HepG2 (cell line): ENCODE measurements around the gene SCIN. TPM values are rescaled to one million over a fixed set of nuclear protein-coding genes. Genes with fewer than 3 reads are reported as not detected.

ENCODE experiments used
- ATAC-seq: fragments of 200-7000 bp; cut with Tn5 transposase; 3 replicates; pipeline ENCODE4 v1.9.1; 2020; ENCODE audit warnings: mild to moderate bottlenecking, moderate library complexity
- BruUV-seq: library from RNA; stranded (reverse); fragments of 400-500 nt; replicated peaks from 2 replicates; lab custom pipeline; 2021; lab: Mats Ljungman, UMichigan
- CTCF ChIA-PET: fragments of 300-600 bp; formaldehyde crosslinking; extraction: SDS; loops from one replicate; lab custom pipeline; 2021; ENCODE audit warnings: low total read pairs, inconsistent platforms, low intra/inter-chr PET ratio; lab: Yijun Ruan, JAX
- POLR2A ChIA-PET: fragments of 350-600 bp; sonication (Branson Sonifier 250); formaldehyde crosslinking; loops from one replicate; lab custom pipeline; 2020; ENCODE audit warnings: antibody characterized with exemption, inconsistent platforms; lab: Yijun Ruan, JAX
- DNase-seq: peaks from one replicate; pipeline ENCODE4 v3.0.0-alpha.2; 2015; ENCODE audit warnings: low spot score
- FAIRE-seq: peaks from 3 replicates; lab custom pipeline; 2011; peaks lifted over from hg19 to GRCh38; lab: Jason Lieb, UNC
- H2AFZ ChIP-seq: one replicate; pipeline ENCODE4 v1.6.1; 2011; ENCODE audit warnings: low read length, inconsistent platforms
- H3K27ac ChIP-seq: fragments of 300-600 bp; 3 replicates; pipeline ENCODE4 v1.8.0; 2011; ENCODE audit warnings: mixed run types, mild to moderate bottlenecking, mixed read lengths, low read length, inconsistent platforms; ENCODE audit not compliant: insufficient read depth; ENCODE audit errors: extremely low read length
- H3K27me3 ChIP-seq, 2 experiments: fragments of 200-600 bp in 1 of 2; 2 replicates in 1 of 2; 3 replicates in 1 of 2; pipeline versions ENCODE4 v1.6.0 to v1.8.0; 2011; ENCODE audit warnings: low read length in 2 of 2, mild to moderate bottlenecking in 2 of 2, moderate library complexity in 2 of 2, inconsistent platforms in 1 of 2; ENCODE audit not compliant: insufficient read depth in 2 of 2, control insufficient read depth in 1 of 2
- H3K36me3 ChIP-seq, 2 experiments: fragments of 200-600 bp in 1 of 2; replicated peaks in 1 of 2; 2 replicates in 1 of 2; 3 replicates in 1 of 2; pipeline versions ENCODE4 v1.5.1 to v1.8.0; 2011; ENCODE audit warnings: low read length in 2 of 2, inconsistent platforms in 1 of 2; ENCODE audit not compliant: insufficient read depth in 2 of 2, control insufficient read depth in 1 of 2
- H3K4me1 ChIP-seq: 2 replicates; pipeline ENCODE4 v1.5.1; 2012; ENCODE audit warnings: low read length, inconsistent platforms; ENCODE audit not compliant: insufficient read depth
- H3K4me2 ChIP-seq: 2 replicates; pipeline ENCODE4 v1.6.0; 2011; ENCODE audit warnings: low read depth, low read length, inconsistent platforms
- H3K4me3 ChIP-seq, 3 experiments: fragments of 200-600 bp in 1 of 3; sonication (generic), shearing (Covaris generic) in 1 of 3; replicated peaks in 1 of 3; 2 replicates each; pipeline ENCODE4 v1.5.1; 2011 to 2016; ENCODE audit warnings: low read length in 3 of 3, inconsistent platforms in 2 of 3, low read depth in 2 of 3, mild to moderate bottlenecking in 2 of 3, control low read depth in 1 of 3, mixed read lengths in 1 of 3; ENCODE audit not compliant: insufficient read depth in 1 of 3
- H3K79me2 ChIP-seq: one replicate; pipeline ENCODE4 v1.6.1; 2011; ENCODE audit warnings: low read length, inconsistent platforms; ENCODE audit not compliant: insufficient read depth
- H3K9ac ChIP-seq: 2 replicates; pipeline ENCODE4 v1.6.0; 2011; ENCODE audit warnings: mild to moderate bottlenecking, low read depth, low read length, inconsistent platforms; ENCODE audit not compliant: insufficient read depth
- H3K9me3 ChIP-seq: 2 replicates; pipeline ENCODE4 v1.5.1; 2012; ENCODE audit warnings: mild to moderate bottlenecking, low read length
- H4K20me1 ChIP-seq: 2 replicates; pipeline ENCODE4 v1.6.0; 2011; ENCODE audit warnings: inconsistent platforms, mild to moderate bottlenecking, low read length, moderate library complexity; ENCODE audit not compliant: insufficient read depth
- PAF1 ChIP-seq: IDR thresholded peaks from 2 replicates; pipeline ENCODE4 v1.6.1; 2016; ENCODE audit warnings: missing genetic modification reagents, missing compliant biosample characterization
- SIX1 ChIP-seq: sonication (generic); formaldehyde crosslinking; IDR thresholded peaks from 2 replicates; pipeline ENCODE4 v1.4.0; 2020; ENCODE audit warnings: missing genetic modification reagents, borderline replicate concordance
- TP53 ChIP-seq: sonication (generic); formaldehyde crosslinking; conservative IDR thresholded peaks from 2 replicates; pipeline ENCODE4 v1.4.0; 2020; ENCODE audit warnings: missing genetic modification reagents
- ZBTB33 ChIP-seq: sonication (generic); formaldehyde crosslinking; IDR thresholded peaks from 2 replicates; pipeline ENCODE4 v1.4.0; 2020; ENCODE audit warnings: missing genetic modification reagents
- WGBS: methylation state at CpG from one replicate; pipeline ENCODE4 v1.1.6; 2017; ENCODE audit warnings: low lambda C conversion rate; 5-methylcytosine and 5-hydroxymethylcytosine counted together
- in situ Hi-C: cut with HindIII; loops from 2 replicates; pipeline ENCODE4 v1.10.0; 2017; ENCODE audit warnings: low pct_unique_long_range_greater_than_20kb; ENCODE audit not compliant: extremely low pct_ligation_motif_present
- intact Hi-C: fragments of 100-400 bp; cut with micrococcal nuclease; formaldehyde crosslinking; loops from one replicate; pipeline ENCODE4 v1.10.0; 2022; ENCODE audit not compliant: unreplicated experiment
- polyA plus RNA-seq, 8 experiments: library from polyadenylated mRNA; depleted of rRNA in 3 of 8; stranded (reverse) in 7 of 8; unstranded in 1 of 8; fragments of >200 nt; fragmentation: Illumina TruSeq in 4 of 8; extraction: Trizol in 4 of 8; gene quantifications; 2 replicates each; pipeline versions ENCODE4 v1.2.1 to v1.2.3, GENCODE V29; 2011 to 2016; ENCODE audit warnings: low read depth in 4 of 8, missing spikeins in 1 of 8, mixed read lengths in 1 of 8; ENCODE audit not compliant: insufficient read depth in 1 of 8
- total RNA-seq, 5 experiments: library from RNA; depleted of rRNA; stranded (reverse); fragments of >200 nt; fragmentation: Illumina TruSeq; extraction: Trizol; gene quantifications; 2 replicates each; pipeline ENCODE4 v1.2.3, GENCODE V29; 2016; ENCODE audit warnings: low read depth in 1 of 5

Gene SCIN
- total and polyA plus RNA-seq, 2 of the 13 experiments (the other 11 are each of a cell fraction or from before 2014, with no cell fraction given), result not detected

GRCh38 chr7:12557282-12557681 lies 13.2 kb upstream of the SCIN start:
- no peaks in the 10 kb centered on the region for H3K79me2 ChIP-seq
- POLR2A ChIA-PET, result no interaction called here
- FAIRE-seq, result no peak
- no peak overlapping the region for H2AFZ ChIP-seq
- H3K9ac ChIP-seq, result no peak overlapping the region
- peak; percentile 91; the same call in 1 of the 2 replicates for TF ChIP-seq TP53 (CRISPR knock-in tag)
- no peak for TF ChIP-seq ZBTB33 (CRISPR knock-in tag)
- no peak for TF ChIP-seq PAF1 (CRISPR knock-in tag)
- H3K9me3 ChIP-seq, result no peaks in the 10 kb centered on the region
- H3K27me3 ChIP-seq, result no peaks in the 10 kb centered on the region
- no peaks in the 10 kb centered on the region for H3K4me1 ChIP-seq
- no peak overlapping the region for H3K4me3 ChIP-seq
- no peak for ATAC-seq
- H3K36me3 ChIP-seq, result no peaks in the 10 kb centered on the region
- CTCF ChIA-PET, result no interaction called here
- H3K27ac ChIP-seq, result no peak overlapping the region
- no peak for DNase-seq
- no TSS peak for BruUV-seq
- H4K20me1 ChIP-seq, result no peaks in the 10 kb centered on the region
- no peak overlapping the region for H3K4me2 ChIP-seq
- WGBS, result 50% methylated on average over 7 of the region's 7 CpGs
- intact Hi-C loops, result no loop called here
- in situ Hi-C loops, result no loop called here

- Histone ChIP-seq H3K27ac (no peak overlapping the region), H3K27me3 (peaks cover 1 to 4% of the 10 kb centered on the region in 2 experiments; a peak in 2 of 5 replicates), H3K4me1 (no peaks in the 10 kb centered on the region), H3K4me2 (0 out of 2 replicates have a peak overlapping the region, but pooled peaks have one; percentile 3), H3K9ac (no peak overlapping the region), H3K4me3 (no peak overlapping the region), H3K9me3 (no peaks in the 10 kb centered on the region), H3K36me3 (no peaks in the 10 kb centered on the region), H4K20me1 (no peaks in the 10 kb centered on the region), H3K79me2 (no peaks in the 10 kb centered on the region), H2AFZ (no peak overlapping the region)
- FAIRE-seq, result no peak
- in situ Hi-C loops (no loop called here), intact Hi-C loops (no loop called here)
- DNase-seq, result no peak
- no TSS peak for BruUV-seq
- 45% methylated on average over 4 of the region's 4 CpGs for WGBS
- TF ChIP-seq SIX1 (CRISPR knock-in tag), result no peak
- ATAC-seq, result no peak
- ChIA-PET POLR2A (no interaction called here), CTCF (no interaction called here)
These were observed 5.3 kb upstream of the SCIN start for GRCh38 chr7:12564996-12565764.
